ENCODE results near the gene GLOD4. TPM values are rescaled to one million over a fixed set of nuclear protein-coding genes. Genes with fewer than 3 reads are reported as not detected.
"Not testable (repeated sequence)": the region's sequence is repeated elsewhere in the genome, so short reads cannot be mapped to it uniquely, and the experiment has no call there.

Gene GLOD4
- total and polyA plus RNA-seq, 7 donors, result 13.5 to 29.2 (median 21.3) TPM

GRCh38 chr17:807523-808294 is 25.6 kb upstream of the GLOD4 start:
- Histone ChIP-seq H3K27me3 (ENCODE audit: insufficient read depth in 3 of 3, low read length in 2 of 3) (no peaks in the 10 kb centered on the region), H3K36me3 (ENCODE audit: insufficient read depth in 1 of 2, low read depth in 1 of 2) (peaks cover 0 to 16% of the 10 kb centered on the region in 2 donors), H3K27ac (no peak overlapping the region), H3K4me3 (no peak overlapping the region), H3K4me1 (peaks cover 8% of the 10 kb centered on the region), H3K9me3 (no peaks in the 10 kb centered on the region)
- DNase-seq (no peak), ATAC-seq (no peak)
- no peak for TF ChIP-seq CTCF (IDR thresholded peaks at IDR 0.05)
- WGBS, 3 donors, result 90 to 92% (median 90%) methylated on average over 27 to 28 of the region's 28 CpGs
- intact Hi-C loops (cut with DNase I), result no loop called here

GRCh38 chr17:806781-807522 is 24.9 kb upstream of the GLOD4 start:
- intact Hi-C loops (cut with DNase I), result no loop called here

GRCh38 chr17:806346-806745 is 24.3 kb upstream of the GLOD4 start:
- no peak for TF ChIP-seq CTCF (IDR thresholded peaks at IDR 0.05)
- intact Hi-C loops (cut with DNase I), result no loop called here
- Histone ChIP-seq H3K4me3 (no peak overlapping the region), H3K36me3 (ENCODE audit: insufficient read depth in 1 of 2, low read depth in 1 of 2) (peaks cover 0 to 16% of the 10 kb centered on the region in 2 donors), H3K27me3 (ENCODE audit: insufficient read depth in 3 of 3, low read length in 2 of 3) (no peaks in the 10 kb centered on the region), H3K9me3 (no peaks in the 10 kb centered on the region), H3K27ac (no peak overlapping the region), H3K4me1 (peaks cover 21% of the 10 kb centered on the region)
- 79 to 87% (median 80%) methylated on average over 13 of the region's 13 CpGs for WGBS, 3 donors
- DNase-seq (peak in 1 of 2 donors; percentile 38), ATAC-seq (no peak)

More at GRCh38 chr17:806781-807522, 24.9 kb upstream of the GLOD4 start:
- 89 to 92% (median 90%) methylated on average over 33 of the region's 33 CpGs for WGBS, 3 donors
- no peak overlapping the region for H3K27ac ChIP-seq
- no peaks in the 10 kb centered on the region for H3K9me3 ChIP-seq
- H3K4me3 ChIP-seq, result no peak overlapping the region
- TF ChIP-seq CTCF (IDR thresholded peaks at IDR 0.05), result no peak
- H3K4me1 ChIP-seq, result peaks cover 15% of the 10 kb centered on the region
- ATAC-seq (no peak), DNase-seq (no peak)
- H3K27me3 ChIP-seq (ENCODE audit: insufficient read depth in 3 of 3, low read length in 2 of 3), result no peaks in the 10 kb centered on the region
- peaks cover 0 to 16% of the 10 kb centered on the region in 2 donors for H3K36me3 ChIP-seq (ENCODE audit: insufficient read depth in 1 of 2, low read depth in 1 of 2)

- H3K27me3 ChIP-seq (ENCODE audit: insufficient read depth in 3 of 3, low read length in 2 of 3); ATAC-seq; H3K4me3 ChIP-seq; H3K27ac ChIP-seq; H3K9me3 ChIP-seq; intact Hi-C loops (cut with DNase I): not testable (repeated sequence)
- Histone ChIP-seq H3K36me3 (ENCODE audit: insufficient read depth in 1 of 2, low read depth in 1 of 2) (peaks cover 0 to 18% of the 10 kb centered on the region in 2 donors), H3K4me1 (peaks cover 21% of the 10 kb centered on the region)
- DNase-seq, result peak in 1 of 2 donors; percentile 41
- 92 to 94% (median 93%) methylated on average over 15 to 23 of the region's 23 CpGs for WGBS, 3 donors
These were observed 23.8 kb upstream of the GLOD4 start for GRCh38 chr17:805886-806285.

All from psoas muscle (tissue), 8 donors.